GM12878 (cell line): ENCODE data around the gene THEM4. TPM values are rescaled to one million over a fixed set of nuclear protein-coding genes. Genes with fewer than 3 reads are reported as not detected.
"Not testable (repeated sequence)": the region's sequence is repeated elsewhere in the genome, so short reads cannot be mapped to it uniquely, and the experiment has no call there.

ENCODE experiments used
- ATAC-seq: fragments of 200-7000 bp; cut with Tn5 transposase; 3 replicates; pipeline ENCODE4 v1.9.1; 2020; ENCODE audit warnings: mild to moderate bottlenecking, moderate library complexity
- BruUV-seq: library from RNA; stranded (reverse); fragments of 400-500 nt; replicated peaks from 2 replicates; lab custom pipeline; 2021; lab: Mats Ljungman, UMichigan
- CTCF ChIA-PET: fragments of 300-600 bp; sonication (Branson Sonifier 250); formaldehyde crosslinking; extraction: SDS; loops from one replicate; lab custom pipeline; 2021; ENCODE audit warnings: inconsistent platforms; lab: Yijun Ruan, JAX
- POLR2A ChIA-PET: fragments of 350-600 bp; formaldehyde crosslinking; extraction: SDS; loops from one replicate; lab custom pipeline; 2021; ENCODE audit warnings: inconsistent platforms; lab: Charles Lee
- RAD21 ChIA-PET: fragments of 300-600 bp; sonication (Branson Sonifier 250); formaldehyde crosslinking; loops from one replicate; lab custom pipeline; 2023; ENCODE audit warnings: antibody characterized with exemption; ENCODE audit not compliant: unreplicated experiment; lab: Charles Lee
- SMC1A ChIA-PET: fragments of 300-600 bp; sonication (Branson Sonifier 250); formaldehyde crosslinking; loops from one replicate; lab custom pipeline; 2023; ENCODE audit not compliant: unreplicated experiment, uncharacterized antibody; lab: Charles Lee
- DNase-seq: peaks from one replicate; pipeline ENCODE4 v3.0.0-alpha.2; 2011; ENCODE audit warnings: low read depth, low spot score
- FAIRE-seq: peaks from 3 replicates; lab custom pipeline; 2011; peaks lifted over from hg19 to GRCh38; lab: Jason Lieb, UNC
- H2AFZ ChIP-seq: 2 replicates; pipeline ENCODE4 v1.6.0; 2011; ENCODE audit warnings: low read depth, low read length, control low read depth; ENCODE audit not compliant: control insufficient read depth
- H3K27ac ChIP-seq: 2 replicates; pipeline ENCODE4 v1.5.1; 2011; ENCODE audit warnings: control low read depth; ENCODE audit not compliant: control insufficient read depth, insufficient read depth
- H3K27me3 ChIP-seq, 2 experiments: replicated peaks in 1 of 2; 2 replicates each; pipeline versions ENCODE4 v1.6.0 to v1.6.1; 2011; ENCODE audit warnings: low read length in 1 of 2; ENCODE audit not compliant: control insufficient read depth in 2 of 2, insufficient read depth in 2 of 2
- H3K36me3 ChIP-seq, 2 experiments: 2 replicates each; pipeline ENCODE4 v1.5.1; 2011; ENCODE audit warnings: low read length in 1 of 2; ENCODE audit not compliant: control insufficient read depth in 2 of 2, insufficient read depth in 2 of 2
- H3K4me1 ChIP-seq: 2 replicates; pipeline ENCODE4 v1.6.1; 2011; ENCODE audit warnings: mild to moderate bottlenecking, low read length, moderate library complexity, mixed read lengths; ENCODE audit not compliant: control insufficient read depth, insufficient read depth
- H3K4me2 ChIP-seq: 2 replicates; pipeline ENCODE4 v1.6.0; 2011; ENCODE audit warnings: control low read depth; ENCODE audit not compliant: control insufficient read depth, insufficient read depth
- H3K4me3 ChIP-seq: fragments of 200-600 bp; sonication (generic); 2 replicates; pipeline ENCODE4 v1.5.1; 2016
- H3K79me2 ChIP-seq: 2 replicates; pipeline ENCODE4 v1.6.0; 2011; ENCODE audit warnings: low read length; ENCODE audit not compliant: control insufficient read depth, insufficient read depth
- H3K9ac ChIP-seq: 2 replicates; pipeline ENCODE4 v1.8.0; 2011; ENCODE audit warnings: low read length, control low read depth, mixed read lengths; ENCODE audit not compliant: control insufficient read depth, insufficient read depth
- H3K9me3 ChIP-seq: replicated peaks from 3 replicates; pipeline ENCODE4 v1.5.1; 2011; ENCODE audit warnings: mild to moderate bottlenecking, low read length; ENCODE audit not compliant: control insufficient read depth, insufficient read depth
- H4K20me1 ChIP-seq: 2 replicates; pipeline ENCODE4 v1.6.0; 2011; ENCODE audit not compliant: control insufficient read depth, insufficient read depth
- CBX5 ChIP-seq: sonication (generic); IDR thresholded peaks from 2 replicates; pipeline ENCODE4 v1.6.1; 2016; ENCODE audit warnings: low read depth, moderate library complexity, mild to moderate bottlenecking, inconsistent platforms
- CEBPZ ChIP-seq: fragments of 150-350 bp; IDR thresholded peaks from 2 replicates; pipeline ENCODE4 v1.6.1; 2016; ENCODE audit warnings: low read depth, low read length
- EZH2 ChIP-seq: IDR thresholded peaks from 2 replicates; pipeline ENCODE4 v1.6.1; 2012; ENCODE audit warnings: low read depth, mild to moderate bottlenecking, control low read depth, inconsistent platforms, low read length, borderline replicate concordance; ENCODE audit not compliant: control insufficient read depth
- PAX8 ChIP-seq: fragments of 450-650 bp; IDR thresholded peaks from 2 replicates; pipeline ENCODE4 v1.6.1; 2017; ENCODE audit warnings: mild to moderate bottlenecking, moderate library complexity
- RB1 ChIP-seq: fragments of 450-650 bp; formaldehyde crosslinking; IDR thresholded peaks from 2 replicates; pipeline ENCODE4 v1.6.1; 2017; ENCODE audit warnings: mild to moderate bottlenecking, borderline replicate concordance
- RELB ChIP-seq: fragments of 450-650 bp; IDR thresholded peaks from 2 replicates; pipeline ENCODE4 v1.6.1; 2017; ENCODE audit warnings: low read depth, mild to moderate bottlenecking, moderate library complexity
- WGBS: methylation state at CpG from one replicate; pipeline ENCODE4 v1.1.6; 2016; ENCODE audit warnings: low lambda C conversion rate; ENCODE audit not compliant: insufficient replicate concordance, insufficient coverage; ENCODE audit errors: missing lambda C conversion rate; 5-methylcytosine and 5-hydroxymethylcytosine counted together
- in situ Hi-C: fragments of 300-500 bp; cut with MboI; formaldehyde crosslinking; loops from 9 replicates; pipeline ENCODE4 v1.14.3; 2018; ENCODE audit warnings: mixed read lengths
- intact Hi-C: fragments of 100-400 bp; cut with micrococcal nuclease; formaldehyde crosslinking; loops from one replicate; pipeline ENCODE4 v1.14.2; 2022; ENCODE audit not compliant: unreplicated experiment
- polyA plus RNA-seq, 11 experiments: library from polyadenylated mRNA; depleted of rRNA in 4 of 11; unstranded in 6 of 11; stranded (reverse) in 5 of 11; fragments of >200 nt; fragmentation: Nextera tagmentation in 4 of 11; fragmentation: Illumina TruSeq in 1 of 11; extraction: Ambion mirVana in 4 of 11; extraction: Trizol in 1 of 11; gene quantifications; 1 replicate in 1 of 11; 2 replicates in 10 of 11; pipeline versions ENCODE4 v1.2.1 to v1.2.3, GENCODE V29; 2011 to 2016; ENCODE audit warnings: inconsistent platforms in 2 of 11, missing spikeins in 2 of 11, low read depth in 1 of 11
- total RNA-seq, 4 experiments: library from RNA; depleted of rRNA in 3 of 4; stranded (reverse); fragments of >200 nt in 3 of 4; fragmentation: Illumina TruSeq in 1 of 4; extraction: Trizol in 1 of 4; gene quantifications; 2 replicates each; pipeline versions ENCODE4 v1.2.1 to v1.2.3, GENCODE V29; 2013 to 2021

The THEM4 gene
- total and polyA plus RNA-seq, 10 of the 15 experiments (the other 5 are each of a cell fraction or from before 2014, with no cell fraction given) = 3.4 to 30.8 (median 17.9) TPM

GRCh38 chr1:151907363-151908139 is 1.8 kb downstream of the THEM4 start:
- 79% methylated on average over 9 of the region's 9 CpGs for whole genome bisulfite sequencing
- FAIRE-seq (no peak), DNase-seq (no peak), ATAC-seq (no peak)
- CTCF ChIA-PET = interaction anchor here (0.6 to 3.3 kb wide), 16 partner anchors 10 to 551 kb away, joined by 3 to 31 read pairs (median 6); partner anchors contain the start of gene C2CD4D
- no TSS peak for BruUV-seq
- peaks cover 2% of the 10 kb centered on the region; the same call in 1 of the 2 replicates for H3K79me2 ChIP-seq
- in situ Hi-C loops (no loop called here), intact Hi-C loops (no loop called here)
- no peak overlapping the region; the same call in 1 of the 2 replicates for H3K4me2 ChIP-seq
- H3K4me3 ChIP-seq = no peak overlapping the region
- peaks cover 7% of the 10 kb centered on the region for H3K9me3 ChIP-seq
- POLR2A ChIA-PET = interaction anchor here (3.4 kb wide), 1 partner anchor 12 kb away, joined by 11 read pairs; no protein-coding TSS in a partner anchor
- no peaks in the 10 kb centered on the region for H3K27me3 ChIP-seq
- no peak overlapping the region for H3K27ac ChIP-seq
- SMC1A ChIA-PET = interaction anchor here (1.4 to 2.2 kb wide), 4 partner anchors 14 to 94 kb away, joined by 4 to 6 read pairs (median 6); no protein-coding TSS in a partner anchor
- H3K36me3 ChIP-seq = no peaks in the 10 kb centered on the region
- no peak overlapping the region for H3K9ac ChIP-seq
- H3K4me1 ChIP-seq = no peaks in the 10 kb centered on the region
- H4K20me1 ChIP-seq = no peaks in the 10 kb centered on the region
- H2AFZ ChIP-seq = no peak overlapping the region
- RAD21 ChIA-PET = interaction anchor here (1.2 to 2.0 kb wide), 4 partner anchors 27 to 551 kb away, joined by 3 to 8 read pairs (median 6); no protein-coding TSS in a partner anchor
- no peak for TF ChIP-seq RELB
- TF ChIP-seq EZH2 = no peak
- no peak for TF ChIP-seq RB1
- TF ChIP-seq PAX8 = no peak
- peak; percentile 88; the same call in 1 of the 2 replicates for TF ChIP-seq CBX5
- peak; percentile 50; the same call in 1 of the 2 replicates for TF ChIP-seq CEBPZ
- TF ChIP-seq, all 136 proteins: peak for 2

GRCh38 chr1:151906324-151906645 is 3.0 kb downstream of the THEM4 start:
- H3K36me3 ChIP-seq, ATAC-seq, H3K4me3 ChIP-seq, CTCF ChIA-PET, H3K79me2 ChIP-seq, FAIRE-seq, intact Hi-C loops, H3K4me1 ChIP-seq, H3K9ac ChIP-seq, H4K20me1 ChIP-seq, in situ Hi-C loops, H3K27me3 ChIP-seq, H2AFZ ChIP-seq, SMC1A ChIA-PET, H3K27ac ChIP-seq, POLR2A ChIA-PET, H3K4me2 ChIP-seq, RAD21 ChIA-PET, DNase-seq, BruUV-seq, H3K9me3 ChIP-seq: not testable (repeated sequence)
- WGBS = 98% methylated on average over 12 of the region's 14 CpGs
